K562 (cell line): ENCODE results near the gene SLC27A4. TPM values are rescaled to one million over a fixed set of nuclear protein-coding genes. Genes with fewer than 3 reads are reported as not detected.

ENCODE experiments used
- ATAC-seq: fragments of 200-7000 bp; cut with Tn5 transposase; 3 replicates; pipeline ENCODE4 v1.9.1; 2020; ENCODE audit warnings: moderate library complexity
- BruUV-seq: library from RNA; stranded (reverse); fragments of 400-500 nt; replicated peaks from 2 replicates; lab custom pipeline; 2021; lab: Mats Ljungman, UMichigan
- CTCF ChIA-PET: fragments of 300-600 bp; formaldehyde crosslinking; extraction: SDS; loops from one replicate; lab custom pipeline; 2021; ENCODE audit warnings: low intra/inter-chr PET ratio; lab: Yijun Ruan, JAX
- POLR2A ChIA-PET: fragments of 300-600, 350-650 bp; sonication (Branson Sonifier 250); formaldehyde crosslinking; extraction: SDS; loops from one replicate; lab custom pipeline; 2021; ENCODE audit warnings: antibody characterized with exemption, inconsistent platforms; lab: Yijun Ruan, JAX
- DNase-seq, 4 experiments: peaks; one replicate each; pipeline versions ENCODE4 v3.0.0 to v3.0.0-alpha.2; 2011 to 2018; ENCODE audit warnings: low spot score in 3 of 4, mixed read lengths in 3 of 4; ENCODE audit errors: extremely low read depth in 1 of 4
- FAIRE-seq: peaks from 2 replicates; lab custom pipeline; 2011; peaks lifted over from hg19 to GRCh38; lab: Jason Lieb, UNC
- H2AFZ ChIP-seq: 2 replicates; pipeline ENCODE4 v1.6.0; 2011; ENCODE audit warnings: low read depth, low read length, control low read depth, inconsistent platforms
- H3K27ac ChIP-seq: fragments of 200-600 bp; 3 replicates; pipeline ENCODE4 v1.8.0; 2011; ENCODE audit warnings: low read depth, mild to moderate bottlenecking, control low read depth, inconsistent platforms, low read length, moderate library complexity, mixed read lengths; ENCODE audit errors: extremely low read depth
- H3K27me3 ChIP-seq, 2 experiments: fragments of 300-600 bp in 1 of 2; 2 replicates in 1 of 2; 3 replicates in 1 of 2; pipeline versions ENCODE4 v1.6.0 to v1.8.0; 2011; ENCODE audit warnings: inconsistent platforms in 2 of 2, low read length in 2 of 2, mild to moderate bottlenecking in 1 of 2, mixed read lengths in 1 of 2, moderate library complexity in 1 of 2; ENCODE audit not compliant: control insufficient read depth in 2 of 2, insufficient read depth in 2 of 2
- H3K36me3 ChIP-seq: fragments of 300-600 bp; 3 replicates; pipeline ENCODE4 v1.8.0; 2011; ENCODE audit warnings: mild to moderate bottlenecking, low read length, inconsistent platforms; ENCODE audit not compliant: control insufficient read depth, insufficient read depth
- H3K4me1 ChIP-seq, 2 experiments: fragments of 200-600 bp in 1 of 2; replicated peaks in 1 of 2; 2 replicates in 1 of 2; 3 replicates in 1 of 2; pipeline versions ENCODE4 v1.5.1 to v1.8.0; 2011; ENCODE audit warnings: inconsistent platforms in 2 of 2, low read length in 2 of 2, mild to moderate bottlenecking in 1 of 2, mixed read lengths in 1 of 2, moderate library complexity in 1 of 2; ENCODE audit not compliant: control insufficient read depth in 2 of 2, insufficient read depth in 2 of 2
- H3K4me2 ChIP-seq: 2 replicates; pipeline ENCODE4 v1.6.1; 2011; ENCODE audit warnings: low read length, control low read depth, inconsistent platforms, mixed read lengths; ENCODE audit not compliant: insufficient read depth
- H3K4me3 ChIP-seq: fragments of 200-600 bp; sonication (generic), shearing (Covaris generic); 2 replicates; pipeline ENCODE4 v1.5.1; 2016; ENCODE audit warnings: control low read depth, inconsistent platforms
- H3K79me2 ChIP-seq: fragments of 200-600 bp; 3 replicates; pipeline ENCODE4 v1.8.0; 2011; ENCODE audit warnings: low read length, inconsistent platforms; ENCODE audit not compliant: control insufficient read depth, insufficient read depth
- H3K9ac ChIP-seq, 2 experiments: 2 replicates each; pipeline versions ENCODE4 v1.6.0 to v1.6.1; 2011; ENCODE audit warnings: low read depth in 2 of 2, low read length in 2 of 2, control low read depth in 1 of 2, inconsistent platforms in 1 of 2, mild to moderate bottlenecking in 1 of 2, mixed read lengths in 1 of 2; ENCODE audit not compliant: insufficient read depth in 1 of 2
- H3K9me1 ChIP-seq: one replicate; pipeline ENCODE4 v1.6.0; 2011; ENCODE audit warnings: inconsistent platforms, mild to moderate bottlenecking, low read length, moderate library complexity; ENCODE audit not compliant: control insufficient read depth, insufficient read depth
- H3K9me3 ChIP-seq: replicated peaks from 2 replicates; pipeline ENCODE4 v1.5.1; 2011; ENCODE audit warnings: low read depth, low read length, inconsistent platforms; ENCODE audit not compliant: control insufficient read depth, insufficient read depth
- H4K20me1 ChIP-seq: replicated peaks from 2 replicates; pipeline ENCODE4 v1.6.1; 2011; ENCODE audit warnings: low read length, inconsistent platforms, mixed read lengths; ENCODE audit not compliant: control insufficient read depth, insufficient read depth
- CHD4 ChIP-seq: fragments of 200-600 bp; sonication (generic); IDR thresholded peaks from 3 replicates; pipeline ENCODE4 v1.6.1; 2012; ENCODE audit warnings: low read depth, mild to moderate bottlenecking, mixed read lengths, low read length, inconsistent platforms; ENCODE audit not compliant: insufficient read depth, insufficient replicate concordance, poor library complexity, severe bottlenecking
- HIVEP1 ChIP-seq: fragments of 250-450 bp; sonication (Bioruptor Pico); IDR thresholded peaks from 2 replicates; pipeline ENCODE4 v1.4.0; 2020; ENCODE audit warnings: mild to moderate bottlenecking
- KAT2B ChIP-seq: IDR thresholded peaks from one replicate; pipeline ENCODE4 v1.6.1; 2012; ENCODE audit warnings: low read depth, mild to moderate bottlenecking, control low read depth, inconsistent platforms, low read length, moderate library complexity
- KLF6 ChIP-seq: fragments of 250-450 bp; sonication (Bioruptor Pico); IDR thresholded peaks from 2 replicates; pipeline ENCODE4 v1.4.0; 2020; ENCODE audit warnings: mild to moderate bottlenecking, moderate library complexity, borderline replicate concordance
- NR4A1 ChIP-seq, 2 experiments: fragments of 250-450 bp in 1 of 2; fragments of 450-650 bp in 1 of 2; sonication (Bioruptor Pico) in 1 of 2; IDR thresholded peaks; 2 replicates each; pipeline versions ENCODE4 v1.4.0 to v1.6.1; 2016 to 2020; ENCODE audit warnings: mild to moderate bottlenecking in 2 of 2, missing compliant biosample characterization in 1 of 2, missing genetic modification characterization in 1 of 2, moderate library complexity in 1 of 2
- RFX1 ChIP-seq: fragments of 450-650 bp; IDR thresholded peaks from 2 replicates; pipeline ENCODE4 v1.6.1; 2016; ENCODE audit warnings: mild to moderate bottlenecking, moderate library complexity
- SPI1 ChIP-seq: IDR thresholded peaks from 2 replicates; pipeline ENCODE4 v1.6.1; 2011; ENCODE audit warnings: low read depth, low read length, control low read depth, borderline replicate concordance
- TEAD4 ChIP-seq, 2 experiments: sonication (generic) in 1 of 2; formaldehyde crosslinking in 1 of 2; IDR thresholded peaks; 2 replicates each; pipeline versions ENCODE4 v1.6.1 to v1.8.0; 2012 to 2022; ENCODE audit warnings: borderline replicate concordance in 1 of 2, inconsistent platforms in 1 of 2, low read length in 1 of 2, mild to moderate bottlenecking in 1 of 2, missing genetic modification reagents in 1 of 2
- ZNF584 ChIP-seq: fragments of 200-800 bp; sonication (Bioruptor generic); IDR thresholded peaks from 2 replicates; pipeline ENCODE4 v1.6.1; 2016; ENCODE audit warnings: low read depth, mild to moderate bottlenecking, missing genetic modification characterization, missing compliant biosample characterization
- WGBS: fragments of 100-300 bp; shearing (Covaris generic); methylation state at CpG from one replicate; pipeline ENCODE4 v1.1.6; 2016; ENCODE audit warnings: low coverage, mixed read lengths; ENCODE audit not compliant: insufficient coverage; ENCODE audit errors: missing lambda C conversion rate; 5-methylcytosine and 5-hydroxymethylcytosine counted together
- in situ Hi-C: fragments of 300-500 bp; cut with MboI; formaldehyde crosslinking; loops from 4 replicates; pipeline ENCODE4 v1.15.0; 2018; ENCODE audit warnings: inconsistent platforms, mixed read lengths
- intact Hi-C: fragments of 100-400 bp; cut with micrococcal nuclease; formaldehyde crosslinking; loops from 2 replicates; pipeline ENCODE4 v1.14.2; 2022
- polyA plus RNA-seq, 8 experiments: library from polyadenylated mRNA; depleted of rRNA in 4 of 8; stranded (reverse) in 5 of 8; unstranded in 3 of 8; fragments of >200 nt; fragmentation: Nextera tagmentation in 2 of 8; fragmentation: Illumina TruSeq in 1 of 8; extraction: Ambion mirVana in 2 of 8; extraction: Trizol in 1 of 8; gene quantifications; 2 replicates each; pipeline versions ENCODE4 v1.2.1 to v1.2.3, GENCODE V29; 2011 to 2014; ENCODE audit warnings: inconsistent platforms in 1 of 8, missing spikeins in 1 of 8
- total RNA-seq, 7 experiments: library from RNA; depleted of rRNA in 6 of 7; stranded (reverse); fragments of >200 nt in 6 of 7; fragmentation: Illumina TruSeq in 2 of 7; extraction: Trizol in 2 of 7; gene quantifications; 2 replicates each; pipeline versions ENCODE4 v1.2.1 to v1.2.3, GENCODE V29; 2011 to 2021; ENCODE audit warnings: low replicate concordance in 1 of 7
- TF ChIP-seq, protein P1 (sequence below), 2 experiments: fragments of 450-650 bp; IDR thresholded peaks; 2 replicates each; pipeline ENCODE4 v1.6.1; 2018; ENCODE audit warnings: mild to moderate bottlenecking in 2 of 2, low read depth in 1 of 2; ENCODE audit not compliant: partially characterized antibody in 2 of 2
- TF ChIP-seq, protein P2 (sequence below): fragments of 450-650 bp; formaldehyde crosslinking; conservative IDR thresholded peaks from 2 replicates; pipeline ENCODE4 v1.4.0; 2022; ENCODE audit warnings: mild to moderate bottlenecking, missing genetic modification characterization

The SLC27A4 gene
- total and polyA plus RNA-seq, 9 of the 15 experiments (the other 6 are each of a cell fraction or from before 2014, with no cell fraction given), result 0.25 to 35.7 (median 14.0) TPM

- TF ChIP-seq KLF6 (CRISPR knock-in tag), result peak; percentile 89; the same call in 1 of the 2 replicates
These were observed 17.7 kb upstream of the SLC27A4 start, which contains the start of the genes COQ4 and TRUB2 (continued) for GRCh38 chr9:128322404-128323211.

DNA sequence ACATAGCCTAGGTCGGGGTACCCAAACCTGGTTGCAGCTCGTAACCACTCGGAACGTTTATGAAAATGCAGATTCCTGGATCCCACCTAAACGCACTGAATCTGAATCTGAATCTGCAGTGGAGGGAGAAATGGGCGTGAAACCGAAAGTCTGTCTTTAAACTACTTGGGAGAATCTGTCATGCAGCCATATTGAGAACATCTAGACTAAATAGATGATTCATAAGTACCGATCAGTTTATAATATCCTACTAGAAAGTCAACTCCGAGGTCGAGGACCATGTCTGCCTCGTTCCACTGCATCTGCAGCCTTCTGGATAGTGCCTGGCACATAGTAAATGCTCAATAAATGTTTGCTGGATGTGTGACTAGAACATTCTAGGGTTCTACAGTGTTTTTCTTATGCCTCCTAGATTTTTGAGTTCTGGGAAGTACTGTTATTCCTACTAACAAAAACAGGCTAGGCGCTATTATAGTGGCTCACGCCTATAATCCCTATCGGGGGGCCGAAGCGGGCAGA lies 17.1 kb upstream of the SLC27A4 start:
- FAIRE-seq, result no peak
- intact Hi-C loops (no loop called here), in situ Hi-C loops (loop anchor here (5.0 to 10.0 kb wide), 2 partner anchors 1349 to 1562 kb away; no protein-coding TSS in a partner anchor)
- Histone ChIP-seq H3K27me3 (no peaks in the 10 kb centered on the region), H3K79me2 (peaks cover 49% of the 10 kb centered on the region), H3K27ac (peak overlapping the region; percentile 94), H3K9me1 (no peaks in the 10 kb centered on the region), H3K4me1 (peaks cover 8 to 19% of the 10 kb centered on the region in 2 experiments), H3K4me3 (peak overlapping the region; percentile 67), H3K9me3 (no peaks in the 10 kb centered on the region), H3K9ac (peak overlapping the region; percentile 92 to 93), H3K4me2 (peak overlapping the region; percentile 97), H2AFZ (peak overlapping the region; percentile 99), H3K36me3 (peaks cover 68% of the 10 kb centered on the region), H4K20me1 (no peaks in the 10 kb centered on the region)
- WGBS, result 4% methylated on average over 16 of the region's 16 CpGs
- DNase-seq, result peak in 1 of 4 experiments; percentile 22
- ATAC-seq, result no peak
- ChIA-PET POLR2A (interaction anchor here (0.6 to 3.7 kb wide), 5 partner anchors 12 to 335 kb away, joined by 3 to 51 read pairs (median 3); no protein-coding TSS in a partner anchor), CTCF (no interaction called here)
- no TSS peak for BruUV-seq
- no peak for TF ChIP-seq RFX1
- TF ChIP-seq SPI1, result no peak
- TF ChIP-seq NR4A1 (CRISPR knock-in tag; IDR thresholded peaks at IDR 0.05), result no peak
- TF ChIP-seq NR4A1 (tag; IDR thresholded peaks at IDR 0.05), result no peak
- TF ChIP-seq CHD4, result peak; percentile 55
- no peak for TF ChIP-seq KAT2B
- TF ChIP-seq HIVEP1 (CRISPR knock-in tag), result no peak
- TF ChIP-seq, protein P1, sequence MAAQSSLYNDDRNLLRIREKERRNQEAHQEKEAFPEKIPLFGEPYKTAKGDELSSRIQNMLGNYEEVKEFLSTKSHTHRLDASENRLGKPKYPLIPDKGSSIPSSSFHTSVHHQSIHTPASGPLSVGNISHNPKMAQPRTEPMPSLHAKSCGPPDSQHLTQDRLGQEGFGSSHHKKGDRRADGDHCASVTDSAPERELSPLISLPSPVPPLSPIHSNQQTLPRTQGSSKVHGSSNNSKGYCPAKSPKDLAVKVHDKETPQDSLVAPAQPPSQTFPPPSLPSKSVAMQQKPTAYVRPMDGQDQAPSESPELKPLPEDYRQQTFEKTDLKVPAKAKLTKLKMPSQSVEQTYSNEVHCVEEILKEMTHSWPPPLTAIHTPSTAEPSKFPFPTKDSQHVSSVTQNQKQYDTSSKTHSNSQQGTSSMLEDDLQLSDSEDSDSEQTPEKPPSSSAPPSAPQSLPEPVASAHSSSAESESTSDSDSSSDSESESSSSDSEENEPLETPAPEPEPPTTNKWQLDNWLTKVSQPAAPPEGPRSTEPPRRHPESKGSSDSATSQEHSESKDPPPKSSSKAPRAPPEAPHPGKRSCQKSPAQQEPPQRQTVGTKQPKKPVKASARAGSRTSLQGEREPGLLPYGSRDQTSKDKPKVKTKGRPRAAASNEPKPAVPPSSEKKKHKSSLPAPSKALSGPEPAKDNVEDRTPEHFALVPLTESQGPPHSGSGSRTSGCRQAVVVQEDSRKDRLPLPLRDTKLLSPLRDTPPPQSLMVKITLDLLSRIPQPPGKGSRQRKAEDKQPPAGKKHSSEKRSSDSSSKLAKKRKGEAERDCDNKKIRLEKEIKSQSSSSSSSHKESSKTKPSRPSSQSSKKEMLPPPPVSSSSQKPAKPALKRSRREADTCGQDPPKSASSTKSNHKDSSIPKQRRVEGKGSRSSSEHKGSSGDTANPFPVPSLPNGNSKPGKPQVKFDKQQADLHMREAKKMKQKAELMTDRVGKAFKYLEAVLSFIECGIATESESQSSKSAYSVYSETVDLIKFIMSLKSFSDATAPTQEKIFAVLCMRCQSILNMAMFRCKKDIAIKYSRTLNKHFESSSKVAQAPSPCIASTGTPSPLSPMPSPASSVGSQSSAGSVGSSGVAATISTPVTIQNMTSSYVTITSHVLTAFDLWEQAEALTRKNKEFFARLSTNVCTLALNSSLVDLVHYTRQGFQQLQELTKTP (IDR thresholded peaks at IDR 0.05; ENCODE audit: low read depth in 1 of 2, partially characterized antibody in 2 of 2), result no peak
- no peak for TF ChIP-seq ZNF584
- TF ChIP-seq, protein P2, sequence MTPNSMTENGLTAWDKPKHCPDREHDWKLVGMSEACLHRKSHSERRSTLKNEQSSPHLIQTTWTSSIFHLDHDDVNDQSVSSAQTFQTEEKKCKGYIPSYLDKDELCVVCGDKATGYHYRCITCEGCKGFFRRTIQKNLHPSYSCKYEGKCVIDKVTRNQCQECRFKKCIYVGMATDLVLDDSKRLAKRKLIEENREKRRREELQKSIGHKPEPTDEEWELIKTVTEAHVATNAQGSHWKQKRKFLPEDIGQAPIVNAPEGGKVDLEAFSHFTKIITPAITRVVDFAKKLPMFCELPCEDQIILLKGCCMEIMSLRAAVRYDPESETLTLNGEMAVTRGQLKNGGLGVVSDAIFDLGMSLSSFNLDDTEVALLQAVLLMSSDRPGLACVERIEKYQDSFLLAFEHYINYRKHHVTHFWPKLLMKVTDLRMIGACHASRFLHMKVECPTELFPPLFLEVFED (CRISPR knock-in tag), result no peak
- no peak for TF ChIP-seq TEAD4 (IDR thresholded peaks at IDR 0.05; ENCODE audit: low read length)
- no peak for TF ChIP-seq TEAD4 (CRISPR knock-in tag; IDR thresholded peaks at IDR 0.05; ENCODE audit: borderline replicate concordance)
